HFF-Myc (cell line): ENCODE measurements around the gene FUZ.

Source experiments
- DNase-seq: peaks from one replicate; pipeline ENCODE4 v3.0.0-alpha.2; 2011; ENCODE audit warnings: low read depth; ENCODE audit errors: extremely low read depth
- H3K4me3 ChIP-seq: replicated peaks from 2 replicates; pipeline ENCODE4 v1.5.1; 2011; ENCODE audit warnings: low read depth, mild to moderate bottlenecking, control low read depth, low read length
- CTCF ChIP-seq: IDR thresholded peaks from 2 replicates; pipeline ENCODE4 v1.5.1; 2012; ENCODE audit warnings: mild to moderate bottlenecking, low read depth, low read length, control low read depth; ENCODE audit errors: missing control alignments

Gene FUZ

GRCh38 chr19:49859682-49860335, 46.7 kb upstream of the FUZ start:
- no peak for DNase-seq
- TF ChIP-seq CTCF = no peak
- H3K4me3 ChIP-seq = no peak overlapping the region

GRCh38 chr19:49858088-49858985, 45.2 kb upstream of the FUZ start:
- no peak overlapping the region for H3K4me3 ChIP-seq
- no peak for DNase-seq
- TF ChIP-seq CTCF = no peak

GRCh38 chr19:49857838-49858087, 44.7 kb upstream of the FUZ start:
- no peak for TF ChIP-seq CTCF
- no peak for DNase-seq

GRCh38 chr19:49857061-49857837, 44.2 kb upstream of the FUZ start:
- no peak overlapping the region for H3K4me3 ChIP-seq
- no peak for DNase-seq

More at GRCh38 chr19:49857838-49858087, 44.7 kb upstream of the FUZ start:
- H3K4me3 ChIP-seq = no peak overlapping the region

GRCh38 chr19:49856574-49857021, 43.5 kb upstream of the FUZ start:
- no peak for TF ChIP-seq CTCF
- no peak for DNase-seq
- no peak overlapping the region for H3K4me3 ChIP-seq

More at GRCh38 chr19:49857061-49857837, 44.2 kb upstream of the FUZ start:
- no peak for TF ChIP-seq CTCF

- TF ChIP-seq CTCF = no peak
- DNase-seq = no peak
- no peak overlapping the region for H3K4me3 ChIP-seq
Observed at GRCh38 chr19:49855676-49856573, 42.8 kb upstream of the FUZ start.
